Left ventricle myocardium superior (tissue), 1 donor: ENCODE measurements around the gene LUZP2. TPM values are rescaled to one million over a fixed set of nuclear protein-coding genes. Genes with fewer than 3 reads are reported as not detected.
"Not testable (repeated sequence)": the region's sequence is repeated elsewhere in the genome, so short reads cannot be mapped to it uniquely, and the experiment has no call there.

ENCODE experiments used
- ATAC-seq: fragments of 200-7000 bp; cut with Tn5 transposase; one replicate; pipeline ENCODE4 v1.9.1; 2020; ENCODE audit warnings: mild to moderate bottlenecking, moderate library complexity
- DNase-seq: peaks from one replicate; pipeline ENCODE4 v3.0.0-alpha.2; 2020
- intact Hi-C: fragments of 100-400 bp; cut with micrococcal nuclease; formaldehyde crosslinking; loops from one replicate; pipeline ENCODE4 v1.11.0; 2022
- total RNA-seq: library from RNA; stranded (reverse); fragmentation: NEBNext Ultra II Directional; extraction: Animal tissue kit (Norgen Biotek cat#: 25700); gene quantifications from one replicate; pipeline ENCODE4 v1.2.1, GENCODE V29; 2021
- donor health status: DM: no; HTN: yes; CAD: no; lungs with severe emphysema.

The LUZP2 gene
- total RNA-seq, 1 donor from 2014 or later = not detected

- DNase-seq = no peak
- ATAC-seq = no peak
- intact Hi-C loops = no loop called here
Measured at GRCh38 chr11:24965748-24966147, 468.9 kb downstream of the LUZP2 start.

- intact Hi-C loops, ATAC-seq, DNase-seq: not testable (repeated sequence)
Measured at GRCh38 chr11:24993903-24994302, 497.1 kb downstream of the LUZP2 start.

DNA sequence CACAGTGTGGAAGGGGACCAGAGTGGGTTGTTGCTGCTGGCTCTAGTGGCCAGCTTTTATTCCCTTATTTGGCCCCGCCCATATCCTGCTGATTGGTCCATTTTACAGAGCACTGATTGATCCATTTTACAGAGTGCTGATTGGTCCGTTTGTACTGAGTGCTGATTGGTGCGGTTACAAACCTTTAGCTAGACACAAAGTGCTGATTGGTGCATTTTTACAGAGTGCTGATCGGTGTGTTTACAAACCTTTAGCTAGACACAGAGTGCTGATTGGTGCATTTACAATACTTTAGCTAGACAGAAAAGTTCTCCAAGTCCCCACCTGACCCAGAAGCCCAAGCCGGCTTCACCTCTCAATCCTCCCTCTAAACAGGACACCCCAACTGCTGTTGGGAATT is 503.1 kb downstream of the LUZP2 start:
- intact Hi-C loops, ATAC-seq, DNase-seq: not testable (repeated sequence)

DNA sequence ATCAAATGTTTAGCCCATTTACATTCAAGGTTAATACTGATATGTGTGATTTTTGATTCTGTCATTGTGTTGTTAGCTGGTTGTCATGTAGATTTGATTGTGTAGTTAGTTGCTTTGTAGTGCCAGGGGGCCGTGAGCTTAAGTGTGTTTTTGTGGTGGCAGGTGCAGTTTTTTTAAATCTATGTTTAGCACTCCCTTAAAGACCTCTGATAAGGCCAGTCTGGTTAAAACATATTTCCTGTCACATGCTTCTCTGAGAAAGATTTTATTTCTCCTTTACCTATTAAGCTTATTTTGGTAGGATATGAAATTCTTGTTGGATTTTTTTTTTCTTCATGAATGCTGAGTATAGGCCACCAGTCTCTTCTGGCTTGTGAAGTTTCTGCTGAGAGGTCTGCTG is 540.6 kb downstream of the LUZP2 start:
- intact Hi-C loops = no loop called here
- ATAC-seq (no peak), DNase-seq (no peak)

DNA sequence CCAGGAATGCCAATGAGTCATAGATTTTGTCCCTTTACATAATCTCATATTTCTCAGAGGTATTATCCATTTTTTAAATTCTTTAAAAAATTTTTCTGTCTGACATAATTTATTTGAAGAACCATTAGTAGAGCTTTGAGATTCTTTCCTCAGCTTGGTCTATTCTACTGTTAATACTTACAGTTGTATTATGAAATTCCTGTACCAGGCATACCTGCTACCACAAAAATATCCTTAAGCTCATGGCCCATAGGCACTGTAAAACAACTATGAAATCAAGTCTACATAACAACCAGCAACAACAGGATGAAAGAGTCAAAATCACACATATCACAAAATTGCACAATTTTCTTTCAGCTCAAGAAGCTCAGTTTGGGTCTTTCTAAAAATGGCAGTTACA is 541.3 kb downstream of the LUZP2 start:
- ATAC-seq = no peak
- DNase-seq = no peak
- intact Hi-C loops = no loop called here

DNA sequence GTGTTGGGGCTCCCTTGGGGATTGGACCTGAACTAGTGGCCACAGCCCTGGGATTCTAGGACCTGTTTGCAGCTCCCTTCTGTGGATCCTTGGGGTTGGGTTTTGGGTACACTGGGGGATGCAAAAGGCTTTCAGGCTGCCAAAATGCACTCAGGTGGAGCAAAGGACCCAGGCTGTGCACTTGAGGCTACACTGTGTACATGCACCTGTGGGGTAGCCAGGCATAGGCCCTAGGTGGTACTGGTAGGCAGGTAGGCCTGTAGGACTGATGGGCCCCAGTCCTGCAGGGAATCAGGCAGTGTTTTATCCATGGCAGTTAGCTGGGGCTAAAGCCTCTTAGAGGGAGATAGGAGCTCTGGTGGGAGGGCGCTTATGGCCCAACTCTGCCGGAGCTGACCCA is 542.3 kb downstream of the LUZP2 start:
- no peak for ATAC-seq
- no peak for DNase-seq
- intact Hi-C loops = no loop called here

GRCh38 chr11:25048632-25049031 is 551.8 kb downstream of the LUZP2 start:
- intact Hi-C loops = no loop called here
- no peak for DNase-seq
- no peak for ATAC-seq

DNA sequence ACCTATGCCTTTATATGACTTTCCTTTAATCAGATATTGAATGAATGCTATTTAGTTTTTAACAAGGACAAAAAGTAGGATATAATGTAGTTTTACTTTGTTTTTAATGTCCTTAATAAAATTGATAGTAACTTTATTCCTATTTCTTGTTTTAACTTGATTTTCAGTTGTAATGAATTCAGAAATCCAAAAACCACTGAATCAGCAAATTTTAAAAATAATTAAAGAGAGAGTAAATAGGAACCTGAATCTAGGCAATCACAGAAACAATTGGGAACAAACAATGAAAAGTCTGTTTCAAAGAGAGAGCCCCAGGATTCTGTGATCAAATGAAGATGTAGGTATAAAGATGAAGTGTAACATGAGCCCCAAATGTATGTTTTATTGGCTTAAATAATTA is 556.0 kb downstream of the LUZP2 start:
- DNase-seq = no peak
- intact Hi-C loops = no loop called here
- no peak for ATAC-seq

DNA sequence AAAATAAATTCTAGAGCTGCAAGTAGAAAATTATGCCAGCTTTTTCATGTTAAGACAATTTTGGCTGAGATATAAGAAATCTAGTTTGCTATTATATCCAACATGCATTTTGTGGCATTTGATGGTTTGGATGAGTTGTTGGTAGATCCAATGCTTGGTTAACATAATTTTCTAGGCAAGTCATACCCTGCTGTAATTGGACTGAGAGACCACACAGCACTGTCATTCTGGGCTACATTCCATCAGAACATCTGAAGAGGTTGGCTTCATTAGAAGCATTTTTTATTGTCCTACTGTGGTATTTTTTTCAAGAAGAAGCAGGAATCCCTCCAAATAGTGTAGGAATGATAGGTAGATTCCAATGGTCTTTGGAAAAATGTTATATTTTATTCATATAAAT is 561.0 kb downstream of the LUZP2 start:
- intact Hi-C loops = no loop called here
- DNase-seq (no peak), ATAC-seq (no peak)

DNA sequence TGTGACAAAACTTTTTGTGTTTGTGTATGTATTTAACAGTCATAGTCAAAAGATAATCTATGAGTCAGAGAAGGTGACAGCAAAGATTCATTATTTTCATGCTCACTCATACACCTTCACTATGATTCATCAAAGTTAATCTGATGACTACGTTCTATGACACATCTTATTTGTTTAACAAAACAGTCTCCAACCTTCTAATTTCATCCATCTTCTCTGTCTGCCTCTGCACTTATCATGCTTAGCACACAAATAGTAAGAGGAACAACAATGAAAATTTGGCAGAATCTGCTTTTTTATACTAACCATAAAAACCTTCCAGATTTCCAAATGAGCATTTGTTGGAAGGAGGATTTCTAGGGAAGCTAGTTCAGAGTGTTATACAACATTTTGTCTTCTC is 568.9 kb downstream of the LUZP2 start:
- no peak for DNase-seq
- intact Hi-C loops = no loop called here
- ATAC-seq = no peak

GRCh38 chr11:25066706-25067105 is 569.9 kb downstream of the LUZP2 start:
- DNase-seq = no peak
- no peak for ATAC-seq
- intact Hi-C loops = no loop called here

- DNase-seq (no peak), ATAC-seq (no peak)
- intact Hi-C loops = no loop called here
Measured at GRCh38 chr11:25068451-25068850, 571.6 kb downstream of the LUZP2 start.

- DNase-seq (peak; percentile 22), ATAC-seq (no peak)
- intact Hi-C loops = no loop called here
Measured at GRCh38 chr11:25094085-25094802, 597.4 kb downstream of the LUZP2 start.

GRCh38 chr11:25119416-25119815 is 622.6 kb downstream of the LUZP2 start:
- intact Hi-C loops = no loop called here
- ATAC-seq (no peak), DNase-seq (no peak)
